NCI-H2029 treated with DMSO at 0.1 percent for 48 hours (cell line): ENCODE results near the gene RNF225.
"Not testable (repeated sequence)": the region's sequence is repeated elsewhere in the genome, so short reads cannot be mapped to it uniquely, and the experiment has no call there.

Source experiments
- DNase-seq: peaks from one replicate; lab custom pipeline; 2025; lab: John Stamatoyannopoulos, UW

Gene RNF225

GRCh38 chr19:58408152-58409009 is 12.9 kb downstream of the RNF225 start, which contains the start of gene ZNF584:
TSS of gene ZNF584 (plus strand) at chr19:58408649. CDS start at chr19:58409148, 499 bp downstream.
- peak; percentile 77 for DNase-seq

- no peak for DNase-seq
Measured at GRCh38 chr19:58409010-58409790, 13.7 kb downstream of the RNF225 start.

- no peak for DNase-seq
Measured at GRCh38 chr19:58416604-58417003, 21.1 kb downstream of the RNF225 start.

GRCh38 chr19:58417071-58417470 is 21.6 kb downstream of the RNF225 start:
- no peak for DNase-seq

GRCh38 chr19:58428617-58429016 is 33.2 kb downstream of the RNF225 start:
- no peak for DNase-seq

- DNase-seq: no peak
Measured at GRCh38 chr19:58429745-58430144, 34.3 kb downstream of the RNF225 start.

GRCh38 chr19:58434217-58434616 is 38.8 kb downstream of the RNF225 start:
- DNase-seq: no peak

- peak; percentile 93 for DNase-seq
Measured at GRCh38 chr19:58439576-58440554, 44.4 kb downstream of the RNF225 start, which contains the start of gene ZNF132. TSS of gene ZNF132 (minus strand) at chr19:58440153. CDS start at chr19:58439821, 332 bp downstream.

GRCh38 chr19:58440556-58440955 is 45.1 kb downstream of the RNF225 start:
- no peak for DNase-seq

GRCh38 chr19:58442986-58443385 is 47.5 kb downstream of the RNF225 start:
- DNase-seq: not testable (repeated sequence)
